Dermis microvascular lymphatic vessel endothelial cell (primary cell): ENCODE results near the gene TRAF1. TPM values are rescaled to one million over a fixed set of nuclear protein-coding genes. Genes with fewer than 3 reads are reported as not detected.

Experiments
- DNase-seq, 2 donors: peaks; one replicate each; pipeline versions ENCODE4 v3.0.0 to v3.0.0-alpha.2; 2010; ENCODE audit warnings: low read depth in 2 of 2
- total RNA-seq: library from RNA; depleted of rRNA; stranded (reverse); fragments of >200 nt; gene quantifications from 2 replicates; pipeline ENCODE4 v1.2.1, GENCODE V29; 2014

Gene TRAF1
- total RNA-seq, 1 donor from 2014 or later, result 1.2 TPM

GRCh38 chr9:120941046-120941770 is 14.6 kb upstream of the TRAF1 start:
- DNase-seq, result no peak

- DNase-seq, result no peak
Observed at GRCh38 chr9:120940573-120940972, 14.0 kb upstream of the TRAF1 start.

DNA sequence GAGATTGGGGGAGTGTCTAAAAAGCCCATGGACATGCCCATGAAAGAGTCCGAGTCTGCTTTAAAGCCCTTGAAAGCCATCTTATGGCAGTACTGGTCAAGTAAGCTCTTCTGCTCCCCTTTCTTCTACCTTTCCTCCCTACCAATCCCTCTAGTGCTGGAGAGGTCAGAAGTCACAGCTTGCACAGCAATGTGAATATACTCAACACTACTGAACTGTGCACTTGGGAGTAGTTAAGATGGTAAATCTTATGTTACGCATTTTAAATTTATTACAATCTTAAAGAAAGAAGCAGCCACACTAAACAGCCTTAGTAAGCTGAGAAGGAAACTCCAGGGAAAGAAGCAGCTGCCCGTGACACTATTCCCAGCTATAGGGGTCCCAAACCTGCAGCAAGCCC is 12.3 kb upstream of the TRAF1 start:
- DNase-seq, result no peak

DNA sequence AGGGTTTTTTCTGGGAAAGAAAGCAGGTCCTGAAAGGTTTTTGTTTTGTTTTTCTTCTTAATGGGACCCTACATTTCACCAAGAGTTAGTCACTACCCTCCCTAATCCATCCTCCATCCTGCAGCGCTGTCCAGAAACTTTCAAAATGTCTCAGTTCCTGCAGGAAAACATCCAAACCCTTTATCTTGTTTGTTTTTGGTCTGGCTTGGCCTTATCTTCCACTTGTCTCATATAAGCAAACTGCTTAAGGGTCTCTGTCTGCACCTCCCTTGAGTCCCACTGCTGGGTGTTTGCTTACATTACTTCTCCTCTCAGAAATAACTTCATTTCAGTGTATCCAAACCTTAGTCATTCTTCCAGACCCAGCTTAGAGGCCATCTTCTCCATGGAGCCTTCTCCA is 11.0 kb upstream of the TRAF1 start:
- no peak for DNase-seq

- no peak for DNase-seq
Observed at GRCh38 chr9:120937127-120937526, 10.5 kb upstream of the TRAF1 start.

GRCh38 chr9:120936764-120937122 is 10.1 kb upstream of the TRAF1 start:
- no peak for DNase-seq

DNA sequence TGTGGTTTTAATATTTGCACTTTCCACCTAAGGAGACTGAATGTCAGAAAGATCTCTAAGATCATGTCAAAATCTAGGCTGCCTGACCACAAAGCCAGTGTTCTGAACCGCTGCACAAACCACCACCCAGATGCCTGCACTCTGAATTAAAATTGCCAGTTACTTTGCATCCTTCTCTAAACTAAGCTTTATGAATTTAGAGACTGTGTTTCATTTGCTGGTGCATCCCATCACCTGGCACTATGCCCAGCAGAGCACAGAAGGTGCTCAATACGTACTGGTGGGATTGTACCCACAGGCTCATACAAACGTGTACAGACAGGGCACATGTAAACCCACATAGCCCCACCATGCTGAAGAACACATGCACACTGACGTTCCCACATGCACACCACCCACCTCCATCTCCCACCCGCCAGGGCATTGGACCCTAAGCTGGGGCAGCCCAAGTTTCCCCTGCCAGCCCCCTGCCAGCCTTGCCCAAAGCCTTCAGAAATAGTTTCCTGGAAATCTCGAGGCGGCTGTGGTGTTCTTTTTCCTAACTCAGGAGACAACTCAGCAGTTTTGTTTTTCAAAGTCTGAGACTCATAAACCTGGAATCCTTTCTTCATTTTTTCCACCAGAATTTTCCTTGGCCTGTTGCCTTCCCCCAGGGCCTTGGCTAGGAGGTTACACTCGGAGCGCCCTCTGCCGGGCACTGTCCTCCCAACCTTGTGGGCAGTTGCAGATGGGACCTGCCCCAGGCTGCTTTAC is 9.6 kb upstream of the TRAF1 start:
- DNase-seq, result peak; percentile 75 to 92

DNA sequence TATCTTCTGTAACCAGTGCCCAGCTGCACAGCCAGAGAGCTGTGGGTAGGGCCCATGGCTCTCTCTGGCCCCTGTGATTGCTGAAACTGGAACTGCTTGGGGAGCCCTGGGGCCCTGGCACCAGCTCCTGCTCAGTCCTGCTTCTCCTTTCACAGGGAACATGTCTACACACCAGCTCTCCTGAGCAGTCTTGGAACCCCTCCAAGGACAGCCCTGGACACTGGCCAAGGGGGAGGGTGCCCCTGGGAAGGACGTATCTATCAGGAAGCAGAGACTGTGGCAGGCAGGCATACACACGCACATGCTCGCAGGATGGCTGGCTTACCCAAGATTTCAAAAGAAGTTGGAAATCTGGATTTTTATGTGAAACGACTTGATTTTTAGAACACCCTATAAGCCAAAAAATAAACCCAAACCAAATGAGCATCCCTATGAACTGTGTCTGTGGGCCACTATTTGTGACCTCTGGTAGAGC is 8.8 kb upstream of the TRAF1 start:
- peak; percentile 60 to 96 for DNase-seq

DNA sequence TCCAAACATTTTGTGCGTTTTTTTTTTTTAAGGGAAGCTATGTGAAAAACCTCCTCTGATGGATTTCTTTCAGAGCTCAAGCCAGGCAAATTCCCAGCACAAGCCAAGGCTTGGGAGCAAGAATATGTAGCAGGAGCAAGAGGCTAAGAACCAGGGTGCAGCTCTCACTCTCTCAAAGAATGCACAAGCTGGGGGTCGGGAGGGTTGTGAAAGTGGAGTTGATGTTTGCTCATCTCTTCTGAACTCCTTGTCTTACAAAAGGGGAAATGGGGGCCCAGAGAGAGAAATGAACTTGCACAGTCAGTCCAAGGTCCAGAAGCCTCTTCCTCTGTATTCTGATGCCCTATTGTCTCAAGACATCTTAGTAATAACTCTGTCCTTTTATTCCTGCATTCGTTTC is 7.7 kb upstream of the TRAF1 start:
- no peak for DNase-seq

DNA sequence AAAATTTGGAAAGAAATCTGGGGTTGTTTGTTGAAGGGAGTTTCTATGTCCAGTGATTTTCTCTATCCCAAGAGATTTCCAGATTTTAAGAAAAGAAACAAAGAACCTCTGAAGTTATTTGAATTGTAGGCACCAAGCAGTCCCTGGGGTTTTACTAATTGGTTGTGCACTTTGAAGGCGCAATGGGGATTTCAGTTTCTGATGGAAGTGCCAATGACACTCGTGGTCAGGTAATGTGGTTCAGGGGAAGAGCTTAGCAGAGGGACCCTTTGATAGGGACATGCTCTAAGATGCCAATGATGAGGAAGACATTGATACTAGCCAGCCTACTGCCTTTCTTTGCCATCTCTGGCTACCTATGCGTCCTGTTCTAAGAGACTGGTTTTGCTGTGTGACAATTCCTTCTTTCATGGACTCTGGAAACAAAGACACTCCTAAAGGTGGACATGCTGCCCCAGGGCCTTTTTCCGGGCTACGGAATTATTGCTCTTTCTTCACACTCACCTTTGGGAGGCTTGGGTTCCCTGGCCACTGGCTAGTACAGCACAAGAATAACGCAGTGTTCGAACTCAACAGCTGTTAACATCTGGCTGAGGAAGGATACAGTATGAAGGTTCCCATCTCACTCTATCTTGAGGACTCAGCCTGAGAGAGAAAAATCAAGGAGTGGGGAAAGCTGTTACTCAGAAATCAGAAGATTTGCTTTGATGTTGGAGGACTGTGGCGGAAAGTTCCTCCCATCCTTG is 6.9 kb upstream of the TRAF1 start:
- no peak for DNase-seq

DNA sequence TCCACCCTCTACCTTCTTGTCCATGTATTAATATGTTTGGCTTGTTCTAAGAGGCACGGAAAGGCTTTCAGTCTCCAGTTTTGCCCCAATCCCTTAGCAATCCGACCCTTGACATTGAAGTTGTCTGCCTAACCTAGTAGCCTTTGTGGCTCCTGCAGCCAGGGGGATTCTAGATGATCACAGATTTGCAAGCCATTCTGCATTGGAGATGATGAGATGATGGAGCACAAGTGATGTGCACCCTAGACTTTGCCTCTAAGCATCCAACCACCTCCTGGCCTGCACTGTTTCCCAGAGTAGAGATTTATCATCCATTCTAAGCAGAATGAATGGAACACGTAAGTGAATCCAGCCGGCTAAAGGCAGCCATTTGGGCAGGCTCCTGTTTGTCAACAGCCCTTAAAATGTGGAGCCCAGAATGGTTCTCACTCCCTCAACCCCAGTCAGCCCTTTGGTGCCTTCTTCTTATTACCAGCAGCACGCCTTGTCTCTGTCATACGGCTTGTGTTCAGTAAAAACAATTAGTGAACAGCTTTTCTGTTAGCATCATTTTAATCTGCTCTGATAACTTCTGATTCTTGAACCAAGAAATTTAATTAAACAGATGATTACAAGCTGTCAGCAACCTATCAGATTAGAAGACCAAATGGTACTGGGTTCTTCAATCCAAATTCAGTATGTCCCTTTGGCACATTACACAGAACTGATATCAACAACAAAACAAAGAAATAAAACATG is 5.7 kb upstream of the TRAF1 start:
- DNase-seq, result no peak

DNA sequence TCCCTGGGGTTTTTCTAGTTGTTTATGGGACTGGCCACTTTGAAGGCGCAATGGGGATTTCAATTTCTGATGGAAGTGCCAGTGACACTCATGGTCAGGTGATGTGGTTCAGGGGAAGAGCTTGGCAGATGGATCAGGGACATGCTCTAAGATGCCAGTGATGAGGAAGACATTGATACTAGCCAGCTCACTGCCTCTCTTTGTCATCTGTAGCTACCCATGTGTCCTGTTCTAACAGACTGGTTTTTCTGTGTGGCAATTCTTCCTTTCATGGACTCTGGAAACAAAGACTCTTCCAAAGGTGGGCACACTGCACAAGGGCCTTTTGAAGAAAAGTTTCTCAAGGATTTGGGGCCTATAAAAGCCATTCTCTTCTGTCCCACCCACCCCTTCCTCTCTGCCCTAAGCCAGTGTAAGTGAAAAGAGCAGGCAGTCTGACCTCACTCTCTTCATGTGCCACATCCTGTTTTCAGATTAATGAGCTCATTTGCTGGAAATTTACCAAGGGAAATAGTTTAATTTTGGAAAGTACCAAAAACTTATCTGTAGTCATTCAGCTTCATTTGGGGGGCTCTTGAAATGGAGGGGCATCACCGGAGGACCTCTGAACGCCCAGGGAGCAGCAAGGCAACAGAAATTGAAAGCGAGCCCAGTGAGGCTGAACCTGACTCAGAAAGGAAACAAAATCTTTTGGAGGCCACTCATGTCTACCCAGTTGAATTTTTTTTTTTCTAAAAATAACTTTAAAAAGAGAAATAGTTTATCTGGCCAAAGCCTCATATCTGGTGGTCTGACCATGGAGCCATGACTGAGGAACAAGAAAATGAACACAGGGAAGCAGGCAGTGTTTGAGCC is 4.9 kb upstream of the TRAF1 start:
- DNase-seq, result peak; percentile 64 to 89

GRCh38 chr9:120929229-120929791 is 2.7 kb upstream of the TRAF1 start:
- DNase-seq, result no peak

- DNase-seq, result peak in 1 of 2 donors; percentile 55
Observed at GRCh38 chr9:120928483-120929228, 2.1 kb upstream of the TRAF1 start.

- DNase-seq, result peak in 1 of 2 donors; percentile 62
Observed at GRCh38 chr9:120928015-120928482, 1.5 kb upstream of the TRAF1 start.

GRCh38 chr9:120927269-120928014 is 846 bp upstream of the TRAF1 start:
- DNase-seq, result no peak

DNA sequence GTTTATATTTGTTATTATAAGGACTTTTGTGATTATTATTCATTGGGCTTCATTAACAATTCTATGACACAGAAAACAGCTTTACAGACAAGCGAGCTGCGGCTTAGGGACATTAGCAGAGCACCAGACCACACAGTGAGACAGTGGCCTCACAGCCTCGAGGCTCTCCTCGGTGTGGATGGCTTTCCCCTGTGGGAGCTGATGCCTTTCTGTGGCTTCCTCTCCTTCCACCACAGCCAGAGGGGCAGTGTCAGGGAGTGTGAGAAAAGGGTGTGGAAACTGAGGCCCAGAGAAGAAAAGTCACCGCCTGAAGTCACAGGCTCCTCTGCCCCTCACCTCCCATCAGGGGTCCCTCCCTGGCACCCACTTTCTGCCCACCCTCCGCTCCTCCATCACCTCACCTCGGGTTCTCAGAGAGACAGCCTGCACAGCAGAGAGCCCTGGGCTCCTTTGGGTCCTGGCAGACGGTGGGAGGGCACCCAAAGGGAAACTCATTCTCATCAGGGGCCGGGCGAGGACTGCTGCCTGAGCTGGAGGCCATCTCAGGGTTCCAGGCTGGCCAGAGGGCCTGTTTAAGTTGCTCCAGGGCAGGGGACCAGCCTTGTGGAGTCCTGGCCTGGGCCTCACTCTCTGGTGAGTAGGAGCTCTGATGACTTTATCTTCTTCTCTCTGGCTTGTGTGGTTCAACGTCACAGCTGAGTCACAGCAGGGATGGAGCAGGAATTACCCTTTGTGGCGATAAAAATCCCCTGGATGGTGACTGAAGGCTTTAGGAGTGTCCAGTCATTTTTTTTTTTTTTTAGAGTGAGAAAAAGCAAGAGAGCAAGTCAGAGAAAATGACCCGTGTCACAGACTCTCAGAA is 830 bp downstream of the TRAF1 start:
- DNase-seq, result peak; percentile 43 to 84
